Ishikawa (cell line): ENCODE results near the gene ACTC1.

Experiments used
- EGR1 ChIP-seq: IDR thresholded peaks from 2 replicates; pipeline ENCODE4 v1.6.1; 2012
- EP300 ChIP-seq: IDR thresholded peaks from 2 replicates; pipeline ENCODE4 v1.6.1; 2012; ENCODE audit warnings: borderline replicate concordance
- FOXM1 ChIP-seq: IDR thresholded peaks from 2 replicates; pipeline ENCODE4 v1.6.1; 2012; ENCODE audit warnings: low read depth, borderline replicate concordance
- NFIC ChIP-seq: IDR thresholded peaks from 2 replicates; pipeline ENCODE4 v1.6.1; 2012
- RAD21 ChIP-seq: IDR thresholded peaks from 2 replicates; pipeline ENCODE4 v1.6.1; 2012; ENCODE audit warnings: low read depth
- REST ChIP-seq: IDR thresholded peaks from 2 replicates; pipeline ENCODE4 v1.6.1; 2012; ENCODE audit warnings: low read depth, mild to moderate bottlenecking
- TEAD4 ChIP-seq: IDR thresholded peaks from 2 replicates; pipeline ENCODE4 v1.6.1; 2012
- USF1 ChIP-seq: IDR thresholded peaks from 2 replicates; pipeline ENCODE4 v1.6.1; 2012
- YY1 ChIP-seq: IDR thresholded peaks from 2 replicates; pipeline ENCODE4 v1.6.1; 2012; ENCODE audit warnings: low read depth
- ZBTB7A ChIP-seq: IDR thresholded peaks from 2 replicates; pipeline ENCODE4 v1.6.1; 2012; ENCODE audit warnings: low read depth

ACTC1 gene

GRCh38 chr15:34754171-34754601, 41.2 kb downstream of the ACTC1 start:
- TF ChIP-seq FOXM1: no peak
- no peak for TF ChIP-seq YY1
- TF ChIP-seq RAD21: no peak
- no peak for TF ChIP-seq EP300
- TF ChIP-seq EGR1: no peak
- TF ChIP-seq NFIC: no peak

- TF ChIP-seq NFIC (no peak), REST (peak; percentile 92)
Measured at GRCh38 chr15:34753236-34753894, 42.0 kb downstream of the ACTC1 start.

GRCh38 chr15:34749691-34750090, 45.7 kb downstream of the ACTC1 start:
- TF ChIP-seq FOXM1: no peak
- TF ChIP-seq USF1: no peak
- no peak for TF ChIP-seq ZBTB7A
- no peak for TF ChIP-seq EP300
- TF ChIP-seq TEAD4: no peak
